NCI-H524 treated with DMSO at 0.1 percent for 48 hours (cell line): ENCODE results near the gene RABGEF1.

Experiments
- DNase-seq: peaks from one replicate; lab custom pipeline; 2025; lab: John Stamatoyannopoulos, UW

The RABGEF1 gene

DNA sequence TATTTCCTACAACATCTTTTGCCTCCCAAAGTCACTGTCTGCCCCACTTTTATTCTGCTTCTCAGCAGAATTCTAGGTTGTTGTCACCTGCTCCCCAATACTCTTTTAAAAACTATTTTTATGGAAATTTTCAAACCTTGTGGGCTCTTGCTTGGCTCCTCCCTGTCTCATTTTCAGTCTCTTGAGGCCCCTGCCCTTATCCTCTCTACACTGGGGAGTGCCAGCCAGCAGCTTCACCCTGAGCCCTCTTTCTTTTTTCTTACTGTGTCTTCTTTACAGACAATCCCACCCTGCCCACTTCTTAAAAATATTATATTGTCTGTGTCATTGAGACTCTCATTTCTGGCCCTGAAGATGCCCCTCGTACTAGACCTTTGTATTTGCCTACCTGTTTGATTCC, 118.8 kb downstream of the RABGEF1 start:
- no peak for DNase-seq

DNA sequence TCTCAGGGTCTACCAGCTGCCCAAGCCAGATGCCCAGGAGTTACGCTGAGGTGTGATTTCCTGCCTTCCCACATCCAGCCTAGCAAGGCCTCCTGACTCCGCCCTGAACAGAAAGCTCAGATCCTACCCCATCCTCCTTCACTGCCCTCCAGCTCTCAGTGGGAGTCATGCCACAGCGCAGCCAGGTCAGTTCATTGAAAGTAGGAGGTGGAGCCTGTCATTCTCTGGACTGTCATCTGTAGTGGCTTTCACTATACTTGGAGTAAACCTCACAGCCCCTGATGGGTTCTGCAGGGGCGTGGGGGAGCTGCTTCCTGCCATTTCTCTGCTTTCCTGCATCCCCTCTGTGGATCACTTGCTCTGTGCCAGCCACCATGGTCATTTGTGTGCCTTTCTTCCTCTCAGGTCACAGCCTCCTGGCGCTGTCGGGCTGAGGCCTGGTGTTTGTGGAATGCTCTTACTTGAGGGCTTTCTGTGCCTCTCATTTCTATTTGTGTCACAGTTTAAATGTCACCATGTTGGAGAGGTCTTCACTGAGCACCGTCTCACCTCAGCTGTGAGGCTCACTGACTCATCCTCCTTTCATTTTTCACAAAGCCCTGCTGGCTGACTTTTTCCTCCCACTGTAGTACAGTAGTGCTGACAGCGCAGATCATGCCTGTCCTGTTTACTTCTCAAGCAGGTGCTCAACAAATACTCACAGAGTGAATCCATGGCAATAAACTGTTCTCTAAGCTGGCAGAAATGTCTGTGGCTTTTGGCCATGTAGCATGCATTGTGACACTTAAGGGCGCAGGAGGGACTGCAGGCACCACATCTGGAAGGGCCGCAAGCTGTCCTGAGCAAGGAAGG, 119.5 kb downstream of the RABGEF1 start:
- no peak for DNase-seq

DNA sequence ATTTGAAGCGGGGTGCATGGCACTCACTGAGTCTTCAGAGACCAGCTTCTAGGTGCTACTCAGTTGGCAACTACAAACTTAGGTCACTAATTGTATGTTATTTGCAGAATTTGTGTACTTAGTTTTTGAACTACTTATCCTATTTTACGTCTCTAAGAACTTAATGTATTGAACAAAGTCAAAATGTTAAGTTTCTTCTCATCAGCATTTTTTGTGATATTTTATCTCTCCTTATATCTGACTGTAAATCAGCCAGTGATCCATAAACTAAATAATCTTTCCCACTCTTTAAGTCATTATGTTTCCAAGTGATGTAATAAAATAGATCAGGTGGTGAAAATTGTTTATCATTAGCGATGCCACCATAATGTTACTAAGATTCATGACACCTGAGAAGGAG, 120.2 kb downstream of the RABGEF1 start:
- DNase-seq: no peak
